ENCODE measurements around the gene TCERG1. TPM values are rescaled to one million over a fixed set of nuclear protein-coding genes. Genes with fewer than 3 reads are reported as not detected.

TCERG1 gene
- total RNA-seq, 4 donors from 2014 or later, result 28.1 to 38.6 (median 29.9) TPM

DNA sequence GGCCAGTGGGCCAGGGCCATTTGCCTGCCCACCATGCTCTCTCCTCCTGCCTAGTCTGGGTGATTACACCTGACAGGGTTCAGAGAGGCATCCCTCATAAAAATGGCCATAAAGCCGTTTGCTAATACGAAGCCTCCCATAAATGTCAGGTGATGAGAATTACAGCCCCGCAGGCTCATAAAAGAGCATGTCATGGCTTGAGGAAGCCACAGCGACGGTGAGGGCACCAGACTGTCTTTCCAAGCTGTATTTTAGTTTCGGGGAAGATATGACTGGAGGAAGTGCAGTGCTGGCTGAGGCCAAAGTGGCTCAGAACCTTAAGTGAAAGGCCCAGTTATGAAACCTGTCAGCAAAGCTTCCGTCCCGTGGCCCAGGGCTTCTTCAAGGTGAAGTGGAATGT lies 18.5 kb upstream of the TCERG1 start:
- H3K27me3 ChIP-seq, result peaks cover 0 to 26% (median 0%) of the 10 kb centered on the region in 4 donors
- no peak overlapping the region for H3K27ac ChIP-seq (replicated peaks in 1 of 4)
- 80% methylated on average over 4 of the region's 8 CpGs for WGBS
- H3K4me3 ChIP-seq, result no peak overlapping the region
- no peaks in the 10 kb centered on the region for H3K9me3 ChIP-seq
- no peak for TF ChIP-seq EP300 (IDR thresholded peaks at IDR 0.05)
- TF ChIP-seq POLR2AphosphoS5 (IDR thresholded peaks at IDR 0.05), result no peak
- TF ChIP-seq POLR2A (IDR thresholded peaks at IDR 0.05; ENCODE audit: low read depth), result no peak
- TF ChIP-seq, protein P1, sequence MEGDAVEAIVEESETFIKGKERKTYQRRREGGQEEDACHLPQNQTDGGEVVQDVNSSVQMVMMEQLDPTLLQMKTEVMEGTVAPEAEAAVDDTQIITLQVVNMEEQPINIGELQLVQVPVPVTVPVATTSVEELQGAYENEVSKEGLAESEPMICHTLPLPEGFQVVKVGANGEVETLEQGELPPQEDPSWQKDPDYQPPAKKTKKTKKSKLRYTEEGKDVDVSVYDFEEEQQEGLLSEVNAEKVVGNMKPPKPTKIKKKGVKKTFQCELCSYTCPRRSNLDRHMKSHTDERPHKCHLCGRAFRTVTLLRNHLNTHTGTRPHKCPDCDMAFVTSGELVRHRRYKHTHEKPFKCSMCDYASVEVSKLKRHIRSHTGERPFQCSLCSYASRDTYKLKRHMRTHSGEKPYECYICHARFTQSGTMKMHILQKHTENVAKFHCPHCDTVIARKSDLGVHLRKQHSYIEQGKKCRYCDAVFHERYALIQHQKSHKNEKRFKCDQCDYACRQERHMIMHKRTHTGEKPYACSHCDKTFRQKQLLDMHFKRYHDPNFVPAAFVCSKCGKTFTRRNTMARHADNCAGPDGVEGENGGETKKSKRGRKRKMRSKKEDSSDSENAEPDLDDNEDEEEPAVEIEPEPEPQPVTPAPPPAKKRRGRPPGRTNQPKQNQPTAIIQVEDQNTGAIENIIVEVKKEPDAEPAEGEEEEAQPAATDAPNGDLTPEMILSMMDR (IDR thresholded peaks at IDR 0.05), result no peak
- H3K36me3 ChIP-seq, result no peaks in the 10 kb centered on the region
- H3K4me1 ChIP-seq, result peaks cover 0 to 5% (median 2%) of the 10 kb centered on the region in 4 donors
- intact Hi-C loops (cut with DNase I), result loop anchor here (5.0 to 10.0 kb wide), 2 partner anchors 136 to 244 kb away; partner anchors contain the start of gene LARS1
- no peak for DNase-seq (ENCODE audit: extremely low spot score)

DNA sequence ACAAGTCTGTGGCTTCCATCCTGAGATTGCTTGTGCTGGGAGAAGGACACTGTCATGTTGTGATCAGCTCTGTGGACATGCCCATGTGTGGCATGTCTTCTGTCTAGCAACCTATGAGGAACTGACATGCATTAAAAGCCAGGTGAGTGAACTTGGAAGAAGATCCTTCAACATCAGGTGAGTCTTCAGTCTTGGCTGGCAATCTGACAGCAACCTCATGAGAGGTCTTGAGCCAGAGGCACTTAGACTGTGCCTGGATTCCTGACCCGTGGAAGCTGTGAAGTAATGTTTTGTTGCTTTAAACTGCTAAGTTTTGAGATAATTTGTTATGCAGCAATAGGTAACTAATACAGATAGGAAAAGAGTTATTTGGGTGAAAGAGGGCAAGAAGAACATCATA lies 6.8 kb upstream of the TCERG1 start:
- no peak overlapping the region for H3K4me3 ChIP-seq
- intact Hi-C loops (cut with DNase I), result no loop called here
- no peaks in the 10 kb centered on the region for H3K36me3 ChIP-seq
- 64% methylated on average over 1 of the region's 1 CpG for WGBS
- peaks cover 0 to 13% (median 0%) of the 10 kb centered on the region in 4 donors for H3K27me3 ChIP-seq
- no peaks in the 10 kb centered on the region for H3K9me3 ChIP-seq
- no peaks in the 10 kb centered on the region for H3K4me1 ChIP-seq
- DNase-seq (ENCODE audit: extremely low spot score), result no peak
- H3K27ac ChIP-seq (replicated peaks in 1 of 4), result no peak overlapping the region
- no peak for TF ChIP-seq POLR2AphosphoS5 (IDR thresholded peaks at IDR 0.05)
- TF ChIP-seq, protein P1 (IDR thresholded peaks at IDR 0.05), result no peak
- no peak for TF ChIP-seq EP300 (IDR thresholded peaks at IDR 0.05)
- TF ChIP-seq POLR2A (IDR thresholded peaks at IDR 0.05; ENCODE audit: low read depth), result no peak

DNA sequence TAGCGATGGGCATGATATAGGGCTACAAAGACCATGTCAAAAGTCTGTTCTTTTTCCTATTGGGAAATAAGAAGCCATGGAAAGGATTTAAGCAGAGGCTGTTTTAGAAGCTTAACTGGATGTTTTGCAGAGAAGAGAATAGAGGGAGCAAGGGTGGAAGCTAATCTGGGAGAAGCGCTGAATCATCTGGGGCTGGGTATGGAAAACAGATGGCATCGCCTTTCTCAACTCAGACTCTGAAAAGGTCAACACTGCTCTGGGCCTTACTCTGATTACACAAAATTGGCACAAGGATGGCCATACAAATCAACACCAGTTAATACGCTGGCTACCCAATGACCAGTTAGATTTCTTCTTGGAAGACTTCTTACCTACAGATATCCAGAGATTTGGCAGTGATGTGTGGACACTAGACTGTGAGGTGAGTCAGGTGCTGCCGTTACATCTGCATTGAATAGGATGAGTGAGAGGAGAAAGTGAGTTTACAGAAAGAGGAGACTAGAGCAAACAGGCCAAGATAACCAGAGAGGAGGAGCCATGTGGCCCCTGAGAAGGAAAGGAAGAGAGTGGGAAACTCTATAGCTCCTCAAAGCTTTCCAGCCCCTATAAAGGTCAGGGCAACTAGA lies 6.2 kb upstream of the TCERG1 start:
- 87% methylated on average over 5 of the region's 5 CpGs for whole genome bisulfite sequencing
- no peaks in the 10 kb centered on the region for H3K9me3 ChIP-seq
- no peak for DNase-seq (ENCODE audit: extremely low spot score)
- no peak overlapping the region for H3K4me3 ChIP-seq
- H3K27ac ChIP-seq (replicated peaks in 1 of 4), result no peak overlapping the region
- H3K27me3 ChIP-seq, result peaks cover 0 to 11% (median 0%) of the 10 kb centered on the region in 4 donors
- no peak for TF ChIP-seq POLR2AphosphoS5 (IDR thresholded peaks at IDR 0.05)
- TF ChIP-seq, protein P1 (IDR thresholded peaks at IDR 0.05), result no peak
- TF ChIP-seq POLR2A (IDR thresholded peaks at IDR 0.05; ENCODE audit: low read depth), result no peak
- no peak for TF ChIP-seq EP300 (IDR thresholded peaks at IDR 0.05)
- intact Hi-C loops (cut with DNase I), result no loop called here
- no peaks in the 10 kb centered on the region for H3K4me1 ChIP-seq
- no peaks in the 10 kb centered on the region for H3K36me3 ChIP-seq

DNA sequence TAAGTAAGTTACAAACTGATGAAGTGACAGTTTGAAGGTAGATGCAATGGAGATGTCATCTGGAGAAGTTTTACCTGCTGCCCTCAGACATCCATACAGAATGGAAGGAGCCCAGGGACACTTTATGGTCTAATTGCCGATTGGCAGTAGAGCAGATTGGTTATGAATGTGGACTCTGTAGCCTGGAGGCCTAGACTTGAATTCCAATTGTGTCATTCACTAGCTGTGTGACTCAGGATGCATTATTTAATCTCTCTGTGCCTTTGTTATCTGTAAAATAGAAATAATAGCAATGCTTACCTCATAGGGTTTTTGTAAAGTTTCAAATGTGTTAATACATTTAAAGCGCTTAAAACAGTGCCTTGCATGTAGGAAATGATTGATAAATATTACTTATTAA lies 5.2 kb upstream of the TCERG1 start:
- Histone ChIP-seq H3K4me1 (peaks cover 0 to 5% (median 2%) of the 10 kb centered on the region in 4 donors), H3K9me3 (no peaks in the 10 kb centered on the region), H3K27me3 (peaks cover 0 to 1% (median 0%) of the 10 kb centered on the region in 4 donors), H3K27ac (replicated peaks in 1 of 4) (no peak overlapping the region), H3K36me3 (no peaks in the 10 kb centered on the region), H3K4me3 (no peak overlapping the region)
- WGBS, result 93% methylated on average over 2 of the region's 2 CpGs
- intact Hi-C loops (cut with DNase I), result no loop called here
- no peak for TF ChIP-seq EP300 (IDR thresholded peaks at IDR 0.05)
- no peak for TF ChIP-seq POLR2AphosphoS5 (IDR thresholded peaks at IDR 0.05)
- TF ChIP-seq POLR2A (IDR thresholded peaks at IDR 0.05; ENCODE audit: low read depth), result no peak
- TF ChIP-seq, protein P1 (IDR thresholded peaks at IDR 0.05), result no peak
- DNase-seq (ENCODE audit: extremely low spot score), result no peak

Measured in esophagus muscularis mucosa (tissue), 4 donors.